ENCODE measurements around the gene KAZN. TPM values are rescaled to one million over a fixed set of nuclear protein-coding genes. Genes with fewer than 3 reads are reported as not detected.

Gene KAZN
- total and polyA plus RNA-seq, 2 donors from 2014 or later = 17.4 to 60.8 TPM

DNA sequence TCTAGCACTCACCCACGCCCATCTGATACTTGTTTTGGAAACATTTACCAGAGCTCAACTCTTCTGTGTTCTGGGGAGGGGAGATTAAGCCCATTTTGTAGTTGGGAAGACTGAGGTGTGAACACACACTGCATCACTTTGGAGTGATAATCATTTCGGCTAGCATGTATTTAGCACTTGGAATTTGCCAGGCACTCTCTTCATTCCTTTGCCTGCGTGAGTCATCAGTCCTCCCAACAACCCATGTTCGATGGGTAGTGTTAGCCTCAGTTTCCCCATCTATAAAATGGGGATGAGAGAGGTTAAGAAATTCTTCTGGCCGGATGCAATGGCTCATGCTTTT is 372.3 kb downstream of the KAZN start:
- H3K27ac ChIP-seq (ENCODE audit: low read depth in 2 of 2, low read length in 2 of 2) = peak overlapping the region; percentile 47 to 59
- FAIRE-seq (no peak), DNase-seq (no peak)
- H3K27me3 ChIP-seq (ENCODE audit: control insufficient read depth, insufficient read depth, low read length) = no peaks in the 10 kb centered on the region
- no peak overlapping the region for H3K4me3 ChIP-seq (ENCODE audit: low read length in 3 of 3)
- no peak overlapping the region for H3K9ac ChIP-seq (ENCODE audit: low read length in 3 of 3)
- intact Hi-C loops (cut with DNase I) = no loop called here
- TF ChIP-seq, protein P1, sequence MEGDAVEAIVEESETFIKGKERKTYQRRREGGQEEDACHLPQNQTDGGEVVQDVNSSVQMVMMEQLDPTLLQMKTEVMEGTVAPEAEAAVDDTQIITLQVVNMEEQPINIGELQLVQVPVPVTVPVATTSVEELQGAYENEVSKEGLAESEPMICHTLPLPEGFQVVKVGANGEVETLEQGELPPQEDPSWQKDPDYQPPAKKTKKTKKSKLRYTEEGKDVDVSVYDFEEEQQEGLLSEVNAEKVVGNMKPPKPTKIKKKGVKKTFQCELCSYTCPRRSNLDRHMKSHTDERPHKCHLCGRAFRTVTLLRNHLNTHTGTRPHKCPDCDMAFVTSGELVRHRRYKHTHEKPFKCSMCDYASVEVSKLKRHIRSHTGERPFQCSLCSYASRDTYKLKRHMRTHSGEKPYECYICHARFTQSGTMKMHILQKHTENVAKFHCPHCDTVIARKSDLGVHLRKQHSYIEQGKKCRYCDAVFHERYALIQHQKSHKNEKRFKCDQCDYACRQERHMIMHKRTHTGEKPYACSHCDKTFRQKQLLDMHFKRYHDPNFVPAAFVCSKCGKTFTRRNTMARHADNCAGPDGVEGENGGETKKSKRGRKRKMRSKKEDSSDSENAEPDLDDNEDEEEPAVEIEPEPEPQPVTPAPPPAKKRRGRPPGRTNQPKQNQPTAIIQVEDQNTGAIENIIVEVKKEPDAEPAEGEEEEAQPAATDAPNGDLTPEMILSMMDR (IDR thresholded peaks at IDR 0.05; ENCODE audit: borderline replicate concordance, extremely low read depth, insufficient read depth) = no peak
- H3K9me3 ChIP-seq (ENCODE audit: control insufficient read depth in 2 of 3, insufficient read depth in 1 of 3, low read length in 3 of 3) = no peaks in the 10 kb centered on the region
- no peaks in the 10 kb centered on the region for H3K36me3 ChIP-seq (ENCODE audit: control insufficient read depth in 2 of 3, insufficient read depth in 3 of 3, low read length in 3 of 3)
- H3K4me1 ChIP-seq (ENCODE audit: control insufficient read depth in 2 of 3, insufficient read depth in 2 of 3, low read depth in 1 of 3, low read length in 3 of 3) = peaks cover 0 to 41% (median 32%) of the 10 kb centered on the region in 3 donors

DNA sequence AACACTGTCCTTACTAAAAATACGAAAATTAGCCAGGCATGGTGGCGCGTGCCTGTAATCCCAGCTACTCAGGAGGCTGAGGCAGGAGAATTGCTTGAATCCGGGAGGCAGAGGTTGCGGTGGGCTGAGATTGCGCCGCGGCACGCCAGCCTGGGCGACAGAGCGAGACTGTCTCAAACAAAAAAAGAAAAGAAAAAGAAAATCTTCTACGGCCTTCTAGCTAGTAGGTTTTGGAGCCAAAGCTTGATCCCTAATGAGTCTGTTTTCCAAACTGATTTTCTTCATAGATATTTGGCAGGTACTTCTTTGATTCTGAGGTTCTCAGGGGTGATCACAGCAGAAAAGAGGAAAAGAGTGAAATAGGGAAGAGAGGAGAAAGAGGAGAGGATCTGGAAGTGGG is 372.7 kb downstream of the KAZN start:
- Histone ChIP-seq H3K36me3 (ENCODE audit: control insufficient read depth in 2 of 3, insufficient read depth in 3 of 3, low read length in 3 of 3) (no peaks in the 10 kb centered on the region), H3K27ac (ENCODE audit: low read depth in 2 of 2, low read length in 2 of 2) (peak overlapping the region; percentile 38 to 59), H3K9ac (ENCODE audit: low read length in 3 of 3) (no peak overlapping the region), H3K27me3 (ENCODE audit: control insufficient read depth, insufficient read depth, low read length) (no peaks in the 10 kb centered on the region), H3K9me3 (ENCODE audit: control insufficient read depth in 2 of 3, insufficient read depth in 1 of 3, low read length in 3 of 3) (no peaks in the 10 kb centered on the region), H3K4me1 (ENCODE audit: control insufficient read depth in 2 of 3, insufficient read depth in 2 of 3, low read depth in 1 of 3, low read length in 3 of 3) (peaks cover 0 to 41% (median 32%) of the 10 kb centered on the region in 3 donors), H3K4me3 (ENCODE audit: low read length in 3 of 3) (no peak overlapping the region)
- FAIRE-seq = no peak
- intact Hi-C loops (cut with DNase I) = no loop called here
- TF ChIP-seq, protein P1 (IDR thresholded peaks at IDR 0.05; ENCODE audit: borderline replicate concordance, extremely low read depth, insufficient read depth) = no peak
- DNase-seq = no peak

DNA sequence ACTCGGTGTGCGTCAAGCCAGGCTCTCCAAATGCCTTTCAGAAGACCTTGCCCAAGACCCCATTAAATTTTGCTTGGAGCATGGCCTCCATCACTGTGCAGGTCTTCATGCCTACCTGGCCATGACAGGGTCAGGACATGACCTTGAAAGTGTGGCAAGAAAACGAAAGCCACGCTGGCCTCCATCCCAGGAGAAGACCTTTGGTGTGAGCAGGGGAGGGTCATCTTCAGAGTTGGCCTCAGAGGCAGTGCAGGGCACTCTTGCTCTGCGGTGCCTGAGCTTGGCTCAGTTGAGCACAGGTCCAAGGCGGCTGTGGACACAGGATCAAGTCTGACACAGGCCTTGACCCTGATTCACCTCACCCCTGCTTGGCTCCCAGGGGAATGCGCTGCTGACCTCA is 373.6 kb downstream of the KAZN start:
- no peak for DNase-seq
- H3K27ac ChIP-seq (ENCODE audit: low read depth in 2 of 2, low read length in 2 of 2) = peak overlapping the region; percentile 39 to 45
- no peaks in the 10 kb centered on the region for H3K36me3 ChIP-seq (ENCODE audit: control insufficient read depth in 2 of 3, insufficient read depth in 3 of 3, low read length in 3 of 3)
- H3K27me3 ChIP-seq (ENCODE audit: control insufficient read depth, insufficient read depth, low read length) = no peaks in the 10 kb centered on the region
- FAIRE-seq = no peak
- H3K9me3 ChIP-seq (ENCODE audit: control insufficient read depth in 2 of 3, insufficient read depth in 1 of 3, low read length in 3 of 3) = no peaks in the 10 kb centered on the region
- intact Hi-C loops (cut with DNase I) = no loop called here
- TF ChIP-seq, protein P1 (IDR thresholded peaks at IDR 0.05; ENCODE audit: borderline replicate concordance, extremely low read depth, insufficient read depth) = no peak
- H3K4me3 ChIP-seq (ENCODE audit: low read length in 3 of 3) = peak overlapping the region in 2 of 3 donors; percentile 16 to 24
- peaks cover 0 to 47% (median 37%) of the 10 kb centered on the region in 3 donors for H3K4me1 ChIP-seq (ENCODE audit: control insufficient read depth in 2 of 3, insufficient read depth in 2 of 3, low read depth in 1 of 3, low read length in 3 of 3)
- H3K9ac ChIP-seq (ENCODE audit: low read length in 3 of 3) = peak overlapping the region in 1 of 3 donors; percentile 16

DNA sequence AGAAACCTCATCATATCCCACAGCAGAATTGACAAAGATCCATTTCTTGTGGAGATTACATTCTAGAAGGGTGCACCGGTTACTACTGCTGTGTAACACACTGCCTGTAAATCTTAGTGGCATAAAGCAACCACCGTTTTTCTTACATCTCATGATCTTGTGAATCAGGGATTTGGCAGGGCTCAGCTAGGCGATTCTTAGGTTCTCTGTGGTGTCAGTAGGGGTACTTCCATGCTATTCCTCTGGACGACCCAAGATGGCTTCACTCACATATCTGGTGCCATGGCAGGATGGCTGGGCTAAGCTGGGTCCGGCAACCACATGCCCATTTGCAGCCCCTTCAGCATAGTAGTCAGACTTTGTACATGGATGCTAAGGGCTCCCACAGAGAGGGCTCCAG is 375.3 kb downstream of the KAZN start:
- H3K4me3 ChIP-seq (ENCODE audit: low read length in 3 of 3) = no peak overlapping the region
- peaks cover 0 to 50% (median 42%) of the 10 kb centered on the region in 3 donors for H3K4me1 ChIP-seq (ENCODE audit: control insufficient read depth in 2 of 3, insufficient read depth in 2 of 3, low read depth in 1 of 3, low read length in 3 of 3)
- H3K36me3 ChIP-seq (ENCODE audit: control insufficient read depth in 2 of 3, insufficient read depth in 3 of 3, low read length in 3 of 3) = no peaks in the 10 kb centered on the region
- DNase-seq (no peak), FAIRE-seq (no peak)
- no peak overlapping the region for H3K27ac ChIP-seq (ENCODE audit: low read depth in 2 of 2, low read length in 2 of 2)
- no peak overlapping the region for H3K9ac ChIP-seq (ENCODE audit: low read length in 3 of 3)
- H3K9me3 ChIP-seq (ENCODE audit: control insufficient read depth in 2 of 3, insufficient read depth in 1 of 3, low read length in 3 of 3) = no peaks in the 10 kb centered on the region
- no peaks in the 10 kb centered on the region for H3K27me3 ChIP-seq (ENCODE audit: control insufficient read depth, insufficient read depth, low read length)
- intact Hi-C loops (cut with DNase I) = no loop called here
- TF ChIP-seq, protein P1 (IDR thresholded peaks at IDR 0.05; ENCODE audit: borderline replicate concordance, extremely low read depth, insufficient read depth) = no peak

Data from kidney (tissue), 14 donors.